ENCODE data around the gene TRIM29. TPM values are rescaled to one million over a fixed set of nuclear protein-coding genes. Genes with fewer than 3 reads are reported as not detected.
"Not testable (repeated sequence)": the region's sequence is repeated elsewhere in the genome, so short reads cannot be mapped to it uniquely, and the experiment has no call there.

The TRIM29 gene
- total and polyA plus RNA-seq, 2 donors, result 19.4 to 92.0 TPM

GRCh38 chr11:120153221-120153620 is 15.3 kb upstream of the TRIM29 start:
- 84% methylated on average over 2 of the region's 2 CpGs for WGBS
- no peak for DNase-seq (ENCODE audit: low read depth in 6 of 9, low spot score in 9 of 9)
- Histone ChIP-seq H3K27ac (ENCODE audit: low read depth in 1 of 2, low read length in 1 of 2) (no peak overlapping the region), H3K36me3 (ENCODE audit: control insufficient read depth in 2 of 2, insufficient read depth in 2 of 2, low read length in 1 of 2) (no peaks in the 10 kb centered on the region), H3K27me3 (ENCODE audit: control insufficient read depth in 2 of 2, insufficient read depth in 1 of 2, low read length in 1 of 2) (no peaks in the 10 kb centered on the region), H3K4me1 (ENCODE audit: control insufficient read depth in 2 of 2, insufficient read depth in 2 of 2, low read length in 2 of 2) (no peaks in the 10 kb centered on the region), H3K4me3 (ENCODE audit: low read length in 2 of 2) (no peak overlapping the region), H3K9me3 (ENCODE audit: control insufficient read depth in 2 of 2, insufficient read depth in 1 of 2, low read length in 1 of 2) (no peaks in the 10 kb centered on the region)

- H3K4me1 ChIP-seq (ENCODE audit: control insufficient read depth in 2 of 2, insufficient read depth in 2 of 2, low read length in 2 of 2), result no peaks in the 10 kb centered on the region
- H3K27me3 ChIP-seq (ENCODE audit: control insufficient read depth in 2 of 2, insufficient read depth in 1 of 2, low read length in 1 of 2), result no peaks in the 10 kb centered on the region
- peaks cover 0 to 4% of the 10 kb centered on the region in 2 donors for H3K9me3 ChIP-seq (ENCODE audit: control insufficient read depth in 2 of 2, insufficient read depth in 1 of 2, low read length in 1 of 2)
- H3K27ac ChIP-seq (ENCODE audit: low read depth in 1 of 2, low read length in 1 of 2), result no peak overlapping the region
- DNase-seq (ENCODE audit: low read depth in 6 of 9, low spot score in 9 of 9), result no peak
- no peaks in the 10 kb centered on the region for H3K36me3 ChIP-seq (ENCODE audit: control insufficient read depth in 2 of 2, insufficient read depth in 2 of 2, low read length in 1 of 2)
- H3K4me3 ChIP-seq (ENCODE audit: low read length in 2 of 2), result no peak overlapping the region
- 96% methylated on average over 1 of the region's 1 CpG for WGBS
Measured at GRCh38 chr11:120151536-120151935, 13.6 kb upstream of the TRIM29 start.

- WGBS, result 97% methylated on average over 3 of the region's 3 CpGs
- no peaks in the 10 kb centered on the region for H3K36me3 ChIP-seq (ENCODE audit: control insufficient read depth in 2 of 2, insufficient read depth in 2 of 2, low read length in 1 of 2)
- peaks cover 0 to 4% of the 10 kb centered on the region in 2 donors for H3K9me3 ChIP-seq (ENCODE audit: control insufficient read depth in 2 of 2, insufficient read depth in 1 of 2, low read length in 1 of 2)
- peaks cover 0 to 5% of the 10 kb centered on the region in 2 donors for H3K27me3 ChIP-seq (ENCODE audit: control insufficient read depth in 2 of 2, insufficient read depth in 1 of 2, low read length in 1 of 2)
- no peak overlapping the region for H3K27ac ChIP-seq (ENCODE audit: low read depth in 1 of 2, low read length in 1 of 2)
- H3K4me1 ChIP-seq (ENCODE audit: control insufficient read depth in 2 of 2, insufficient read depth in 2 of 2, low read length in 2 of 2), result no peaks in the 10 kb centered on the region
- no peak overlapping the region for H3K4me3 ChIP-seq (ENCODE audit: low read length in 2 of 2)
- no peak for DNase-seq (ENCODE audit: low read depth in 6 of 9, low spot score in 9 of 9)
Measured at GRCh38 chr11:120149246-120149645, 11.3 kb upstream of the TRIM29 start.

GRCh38 chr11:120147950-120148270 is 10.0 kb upstream of the TRIM29 start:
- Histone ChIP-seq H3K27ac (ENCODE audit: low read depth in 1 of 2, low read length in 1 of 2) (no peak overlapping the region), H3K27me3 (ENCODE audit: control insufficient read depth in 2 of 2, insufficient read depth in 1 of 2, low read length in 1 of 2) (peaks cover 0 to 5% of the 10 kb centered on the region in 2 donors), H3K9me3 (ENCODE audit: control insufficient read depth in 2 of 2, insufficient read depth in 1 of 2, low read length in 1 of 2) (peaks cover 0 to 4% of the 10 kb centered on the region in 2 donors), H3K4me1 (ENCODE audit: control insufficient read depth in 2 of 2, insufficient read depth in 2 of 2, low read length in 2 of 2) (no peaks in the 10 kb centered on the region), H3K4me3 (ENCODE audit: low read length in 2 of 2) (no peak overlapping the region), H3K36me3 (ENCODE audit: control insufficient read depth in 2 of 2, insufficient read depth in 2 of 2, low read length in 1 of 2) (no peaks in the 10 kb centered on the region)
- no peak for DNase-seq (ENCODE audit: low read depth in 6 of 9, low spot score in 9 of 9)
- 70% methylated on average over 5 of the region's 5 CpGs for WGBS

- Histone ChIP-seq H3K27me3 (ENCODE audit: control insufficient read depth in 2 of 2, insufficient read depth in 1 of 2, low read length in 1 of 2) (peaks cover 0 to 5% of the 10 kb centered on the region in 2 donors), H3K36me3 (ENCODE audit: control insufficient read depth in 2 of 2, insufficient read depth in 2 of 2, low read length in 1 of 2) (no peaks in the 10 kb centered on the region), H3K4me3 (ENCODE audit: low read length in 2 of 2) (no peak overlapping the region), H3K9me3 (ENCODE audit: control insufficient read depth in 2 of 2, insufficient read depth in 1 of 2, low read length in 1 of 2) (peaks cover 0 to 4% of the 10 kb centered on the region in 2 donors), H3K27ac (ENCODE audit: low read depth in 1 of 2, low read length in 1 of 2) (no peak overlapping the region), H3K4me1 (ENCODE audit: control insufficient read depth in 2 of 2, insufficient read depth in 2 of 2, low read length in 2 of 2) (no peaks in the 10 kb centered on the region)
- 82% methylated on average over 17 of the region's 17 CpGs for WGBS
- DNase-seq (ENCODE audit: low read depth in 6 of 9, low spot score in 9 of 9), result no peak
Measured at GRCh38 chr11:120147094-120147949, 9.4 kb upstream of the TRIM29 start.

- H3K27me3 ChIP-seq (ENCODE audit: control insufficient read depth in 2 of 2, insufficient read depth in 1 of 2, low read length in 1 of 2), result peaks cover 0 to 5% of the 10 kb centered on the region in 2 donors
- 84% methylated on average over 14 of the region's 14 CpGs for WGBS
- DNase-seq (ENCODE audit: low read depth in 6 of 9, low spot score in 9 of 9), result no peak
- peaks cover 0 to 4% of the 10 kb centered on the region in 2 donors for H3K9me3 ChIP-seq (ENCODE audit: control insufficient read depth in 2 of 2, insufficient read depth in 1 of 2, low read length in 1 of 2)
- no peak overlapping the region for H3K27ac ChIP-seq (ENCODE audit: low read depth in 1 of 2, low read length in 1 of 2)
- no peaks in the 10 kb centered on the region for H3K4me1 ChIP-seq (ENCODE audit: control insufficient read depth in 2 of 2, insufficient read depth in 2 of 2, low read length in 2 of 2)
- no peaks in the 10 kb centered on the region for H3K36me3 ChIP-seq (ENCODE audit: control insufficient read depth in 2 of 2, insufficient read depth in 2 of 2, low read length in 1 of 2)
- H3K4me3 ChIP-seq (ENCODE audit: low read length in 2 of 2), result no peak overlapping the region
Measured at GRCh38 chr11:120146413-120147093, 8.6 kb upstream of the TRIM29 start.

GRCh38 chr11:120144501-120144900 is 6.6 kb upstream of the TRIM29 start:
- 82% methylated on average over 8 of the region's 8 CpGs for WGBS
- no peak overlapping the region for H3K27ac ChIP-seq (ENCODE audit: low read depth in 1 of 2, low read length in 1 of 2)

GRCh38 chr11:120143472-120143871 is 5.6 kb upstream of the TRIM29 start:
- H3K36me3 ChIP-seq (ENCODE audit: control insufficient read depth in 2 of 2, insufficient read depth in 2 of 2, low read length in 1 of 2); H3K27ac ChIP-seq (ENCODE audit: low read depth in 1 of 2, low read length in 1 of 2); H3K4me3 ChIP-seq (ENCODE audit: low read length in 2 of 2); H3K27me3 ChIP-seq (ENCODE audit: control insufficient read depth in 2 of 2, insufficient read depth in 1 of 2, low read length in 1 of 2); H3K9me3 ChIP-seq (ENCODE audit: control insufficient read depth in 2 of 2, insufficient read depth in 1 of 2, low read length in 1 of 2); H3K4me1 ChIP-seq (ENCODE audit: control insufficient read depth in 2 of 2, insufficient read depth in 2 of 2, low read length in 2 of 2); DNase-seq (ENCODE audit: low read depth in 6 of 9, low spot score in 9 of 9): not testable (repeated sequence)
- 95% methylated on average over 11 of the region's 11 CpGs for WGBS

More at GRCh38 chr11:120144501-120144900, 6.6 kb upstream of the TRIM29 start:
- peaks cover 0 to 5% of the 10 kb centered on the region in 2 donors for H3K27me3 ChIP-seq (ENCODE audit: control insufficient read depth in 2 of 2, insufficient read depth in 1 of 2, low read length in 1 of 2)
- H3K36me3 ChIP-seq (ENCODE audit: control insufficient read depth in 2 of 2, insufficient read depth in 2 of 2, low read length in 1 of 2), result no peaks in the 10 kb centered on the region
- peaks cover 0 to 4% of the 10 kb centered on the region in 2 donors for H3K9me3 ChIP-seq (ENCODE audit: control insufficient read depth in 2 of 2, insufficient read depth in 1 of 2, low read length in 1 of 2)
- DNase-seq (ENCODE audit: low read depth in 6 of 9, low spot score in 9 of 9), result no peak
- H3K4me1 ChIP-seq (ENCODE audit: control insufficient read depth in 2 of 2, insufficient read depth in 2 of 2, low read length in 2 of 2), result no peaks in the 10 kb centered on the region
- H3K4me3 ChIP-seq (ENCODE audit: low read length in 2 of 2), result no peak overlapping the region

GRCh38 chr11:120142441-120143100 is 4.7 kb upstream of the TRIM29 start:
- Histone ChIP-seq H3K9me3 (ENCODE audit: control insufficient read depth in 2 of 2, insufficient read depth in 1 of 2, low read length in 1 of 2) (peaks cover 0 to 4% of the 10 kb centered on the region in 2 donors), H3K27ac (ENCODE audit: low read depth in 1 of 2, low read length in 1 of 2) (no peak overlapping the region), H3K36me3 (ENCODE audit: control insufficient read depth in 2 of 2, insufficient read depth in 2 of 2, low read length in 1 of 2) (no peaks in the 10 kb centered on the region), H3K4me3 (ENCODE audit: low read length in 2 of 2) (no peak overlapping the region), H3K4me1 (ENCODE audit: control insufficient read depth in 2 of 2, insufficient read depth in 2 of 2, low read length in 2 of 2) (no peaks in the 10 kb centered on the region), H3K27me3 (ENCODE audit: control insufficient read depth in 2 of 2, insufficient read depth in 1 of 2, low read length in 1 of 2) (peaks cover 0 to 5% of the 10 kb centered on the region in 2 donors)
- no peak for DNase-seq (ENCODE audit: low read depth in 6 of 9, low spot score in 9 of 9)
- WGBS, result 96% methylated on average over 9 of the region's 9 CpGs

Data from thymus (tissue), 11 donors.